Stimulated activated CD8-positive, alpha-beta memory T cell treated with anti-CD3 and anti-CD28 coated beads, Interleukin-7, amount 100 ng/mL, for 48 hours (primary cell): Measurements from ENCODE around the gene ZBTB40.

ENCODE experiments used
- DNase-seq, 2 donors: peaks; one replicate each; pipeline ENCODE4 v3.0.0-alpha.2; 2020; ENCODE audit warnings: low read depth in 1 of 2; ENCODE audit errors: extremely low read depth in 1 of 2

Gene ZBTB40

DNA sequence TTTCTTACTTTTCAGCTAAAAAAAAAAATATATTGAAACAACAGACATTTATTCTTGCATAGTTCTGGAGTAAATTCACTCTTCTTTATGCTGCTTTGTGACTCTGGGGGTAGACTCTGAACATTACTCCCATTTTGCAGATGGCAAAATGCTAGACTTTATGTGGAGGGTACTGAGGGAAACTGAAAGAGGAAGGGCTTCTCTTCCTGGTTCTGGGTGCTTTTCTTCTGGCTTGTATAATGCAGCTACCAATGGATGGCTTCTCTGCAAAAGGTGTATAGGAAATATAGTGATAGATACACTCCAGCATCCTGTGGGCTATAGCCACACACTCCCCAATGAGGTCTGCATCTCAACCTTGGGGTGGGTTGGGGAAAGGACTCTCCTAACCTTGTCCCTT lies 19.7 kb upstream of the ZBTB40 start:
- DNase-seq: no peak

DNA sequence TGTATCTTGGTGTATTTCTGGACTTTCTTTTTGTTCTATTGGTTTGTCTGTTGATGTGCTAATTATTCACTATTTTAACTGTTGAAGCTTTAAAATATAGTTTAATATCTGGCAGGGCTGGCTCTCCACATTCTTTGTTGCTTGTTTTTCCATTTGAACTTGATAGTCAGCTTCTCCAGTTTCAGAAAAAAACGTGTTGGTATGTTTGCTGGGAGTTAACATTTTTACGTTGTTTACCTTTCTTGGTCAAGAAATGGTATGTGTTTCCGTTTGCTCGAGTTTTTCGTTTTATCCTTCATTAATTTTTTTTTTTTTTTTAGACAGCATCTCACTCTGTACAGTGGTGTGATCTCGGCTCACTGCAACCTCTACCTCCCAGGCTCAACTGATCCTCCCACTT lies 16.9 kb upstream of the ZBTB40 start:
- no peak for DNase-seq

DNA sequence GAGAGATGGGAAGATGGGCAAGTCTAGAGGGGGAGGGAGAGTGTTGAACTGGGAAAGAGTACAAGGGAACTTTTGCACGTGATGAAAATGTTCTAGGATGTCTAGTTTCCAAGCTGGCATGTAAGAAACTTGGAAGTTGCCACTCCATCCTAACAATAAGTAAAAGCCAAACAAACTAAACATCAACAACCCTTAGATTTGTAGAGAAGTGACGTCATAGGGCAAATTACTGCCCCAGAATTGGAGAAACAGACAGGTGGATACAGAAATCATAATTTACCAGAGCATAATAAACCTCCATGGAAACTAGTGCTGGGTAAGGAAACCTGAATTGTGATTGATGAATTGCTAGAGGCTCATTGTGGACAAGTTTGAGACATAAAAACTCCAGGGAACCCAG lies 14.7 kb upstream of the ZBTB40 start:
- DNase-seq: no peak

DNA sequence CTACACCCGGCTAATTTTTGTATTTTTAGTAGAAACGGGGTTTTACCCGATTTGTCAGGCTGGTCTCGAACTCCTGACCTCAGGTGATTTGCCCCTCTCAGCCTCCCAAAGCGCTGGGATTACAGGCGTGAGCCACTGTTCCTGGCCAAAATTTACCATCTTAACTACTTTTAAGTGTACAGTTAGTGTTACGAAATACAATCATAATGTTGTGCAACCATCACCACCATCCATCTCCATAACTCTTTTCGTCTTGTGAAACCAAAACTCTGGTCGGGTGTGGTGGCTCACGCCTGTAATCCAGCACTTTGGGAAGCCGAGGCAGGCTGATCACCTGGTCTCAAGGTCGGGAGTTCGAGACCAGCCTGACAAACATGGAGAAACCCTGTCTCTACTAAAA lies 14.1 kb upstream of the ZBTB40 start:
- DNase-seq: no peak

DNA sequence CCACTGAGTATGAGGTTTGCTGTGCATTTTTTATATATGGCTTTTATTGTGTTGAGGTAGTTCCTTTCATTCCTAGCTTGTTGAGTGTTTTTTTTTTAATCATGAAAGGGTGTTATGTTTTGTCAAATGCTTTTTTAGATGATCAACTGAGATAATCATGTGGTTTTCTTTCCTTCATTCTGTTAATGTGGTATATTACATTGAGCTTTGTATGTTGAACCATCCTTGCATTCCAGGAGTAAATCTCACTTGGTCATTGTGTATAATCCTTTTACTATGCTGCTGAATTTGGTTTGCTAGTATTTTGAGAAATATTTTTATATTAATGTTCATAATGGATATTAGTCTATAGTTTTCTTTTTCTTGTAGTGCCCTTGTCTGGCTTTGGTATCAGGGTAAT lies 11.1 kb upstream of the ZBTB40 start:
- no peak for DNase-seq

DNA sequence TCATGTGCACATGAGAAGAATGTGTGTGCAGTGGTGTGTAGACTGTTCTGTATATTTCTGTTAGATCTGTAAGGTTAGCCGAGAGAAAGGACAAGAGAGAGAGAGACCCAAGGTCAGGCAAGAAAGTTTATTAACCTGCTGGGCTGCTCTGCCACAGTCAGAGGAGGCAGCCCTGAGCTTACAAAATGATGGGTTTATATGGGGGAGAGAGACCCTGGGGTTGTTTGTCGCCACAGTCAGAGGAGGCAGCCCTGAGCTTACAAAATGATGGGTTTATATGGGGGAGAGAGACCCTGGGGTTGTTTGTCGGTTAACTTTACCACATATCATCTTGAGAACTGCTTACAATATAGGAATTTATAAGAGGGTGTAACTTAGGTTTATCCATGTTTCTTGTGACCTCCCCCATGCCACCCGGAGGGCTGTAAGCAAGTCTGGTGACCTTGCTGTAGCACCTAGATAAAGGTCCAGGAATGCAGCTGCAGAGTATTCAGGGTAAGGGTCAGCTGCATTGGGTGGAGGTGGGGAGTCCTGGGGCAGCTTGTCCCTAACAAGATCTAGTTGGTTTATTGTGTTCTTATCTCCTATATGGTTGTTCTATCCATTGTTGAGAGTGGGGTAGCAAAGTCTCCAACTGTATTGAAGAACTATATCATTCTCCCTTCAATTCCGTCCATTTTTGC lies 9.3 kb upstream of the ZBTB40 start:
- no peak for DNase-seq

DNA sequence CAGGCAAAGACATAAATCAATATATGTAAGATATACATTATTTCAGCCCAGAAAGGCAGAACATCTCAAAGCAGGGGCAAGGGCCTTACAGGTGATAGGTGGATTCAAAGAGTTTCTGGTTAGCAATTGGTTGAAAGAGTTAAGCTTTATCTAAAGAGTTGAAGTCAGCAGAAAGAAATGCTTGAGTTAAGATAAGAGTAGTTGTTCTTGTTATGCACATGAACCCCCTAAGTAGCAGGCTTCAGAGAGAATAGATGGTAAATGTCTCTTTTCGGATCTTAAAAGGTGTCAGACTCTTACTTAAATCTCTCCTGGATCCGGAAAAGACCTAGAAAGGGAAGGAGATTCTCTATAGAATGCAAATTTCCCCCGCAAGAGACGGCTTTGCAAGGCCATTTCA lies 8.3 kb upstream of the ZBTB40 start:
- no peak for DNase-seq

DNA sequence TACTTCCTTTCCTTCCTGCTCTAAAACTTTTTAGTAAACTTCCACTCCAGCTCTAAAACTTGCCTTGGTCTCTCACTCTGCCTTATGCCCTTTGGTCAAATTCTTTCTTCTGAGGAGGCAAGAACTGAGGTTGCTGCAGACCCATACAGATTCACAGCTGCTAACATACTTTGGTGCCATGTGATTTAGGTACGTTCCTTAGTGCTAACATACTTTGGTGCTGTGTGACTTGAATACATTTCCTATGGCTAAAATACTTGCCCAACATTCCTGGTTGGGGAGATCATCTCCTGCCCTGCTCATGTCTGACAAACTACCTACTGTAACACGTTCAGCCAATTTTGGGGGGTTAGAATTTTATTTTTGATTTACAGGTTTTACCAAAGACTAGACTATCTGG lies 6.8 kb upstream of the ZBTB40 start:
- DNase-seq: no peak

DNA sequence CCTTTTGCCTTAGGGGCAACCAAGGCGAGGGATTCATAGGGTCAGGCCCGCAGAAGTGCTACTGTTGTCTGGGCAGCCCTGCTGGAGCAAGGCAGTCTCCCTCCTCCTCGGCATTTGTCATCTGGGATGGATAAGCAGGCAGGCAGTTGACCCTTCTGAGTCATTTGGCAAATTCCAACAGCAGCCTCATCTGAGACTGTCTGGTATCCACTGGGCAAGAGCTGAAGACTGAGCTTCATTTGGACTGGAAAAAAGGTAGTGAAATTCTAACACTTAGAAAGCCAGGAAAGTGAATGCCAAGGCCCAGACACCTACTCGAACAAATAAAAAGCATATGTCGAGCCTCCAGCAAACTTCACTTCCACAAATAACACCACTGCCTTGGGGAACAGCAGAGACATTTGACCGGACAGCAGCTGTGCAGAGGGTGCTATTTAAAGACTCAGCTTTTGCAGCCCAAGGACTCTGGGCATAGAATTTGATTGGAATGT lies 4.0 kb upstream of the ZBTB40 start:
- DNase-seq: no peak

DNA sequence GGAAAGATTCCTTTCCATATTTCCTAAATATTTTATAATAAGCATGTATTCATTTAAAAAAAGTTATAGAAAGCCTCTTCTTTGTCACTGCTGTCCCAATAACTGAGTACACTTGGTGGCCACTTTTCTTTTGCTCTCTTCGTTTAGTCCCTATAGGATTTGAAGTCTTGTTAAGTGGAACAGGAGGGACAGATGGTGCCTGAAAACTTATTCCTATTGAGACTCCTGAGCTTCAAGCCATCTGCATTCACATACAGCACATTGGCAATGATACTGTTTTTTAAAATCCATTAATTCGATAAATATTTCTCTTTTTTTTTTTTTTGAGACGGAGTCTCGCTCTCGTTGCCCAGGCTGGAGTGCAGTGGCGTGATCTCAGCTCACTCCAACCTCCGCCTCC lies 2.0 kb upstream of the ZBTB40 start:
- DNase-seq: no peak

DNA sequence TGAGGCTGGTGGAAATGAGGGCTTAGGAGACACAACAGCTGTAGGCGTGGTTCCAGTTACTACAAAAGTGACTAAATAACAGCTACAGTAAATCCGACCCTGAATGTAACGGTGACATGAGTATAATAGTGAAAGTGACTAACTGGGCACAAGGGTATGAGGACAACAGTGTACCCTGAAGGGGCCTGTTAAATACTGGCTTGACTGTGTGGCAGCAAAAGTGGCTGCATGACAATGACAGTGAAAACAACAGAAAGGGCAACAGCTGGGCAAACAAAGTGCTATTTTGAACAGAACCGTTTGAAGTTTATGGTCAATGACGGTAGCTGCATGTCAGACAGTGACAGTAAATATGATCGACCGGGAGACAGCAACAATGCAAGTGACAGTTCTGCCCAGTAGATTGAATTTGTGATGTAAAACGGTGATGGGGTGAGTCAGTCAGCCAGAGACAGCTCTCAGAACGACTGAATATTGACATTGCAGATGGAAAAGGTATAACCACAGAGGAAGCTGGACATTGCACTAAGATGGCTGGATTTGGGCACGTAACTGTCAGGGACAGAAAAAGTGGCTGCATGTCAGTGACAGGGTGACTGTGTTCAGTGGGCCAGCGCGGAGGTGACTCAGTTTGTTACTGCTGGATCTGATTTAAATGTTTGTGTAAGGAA lies 1.2 kb upstream of the ZBTB40 start:
- no peak for DNase-seq

DNA sequence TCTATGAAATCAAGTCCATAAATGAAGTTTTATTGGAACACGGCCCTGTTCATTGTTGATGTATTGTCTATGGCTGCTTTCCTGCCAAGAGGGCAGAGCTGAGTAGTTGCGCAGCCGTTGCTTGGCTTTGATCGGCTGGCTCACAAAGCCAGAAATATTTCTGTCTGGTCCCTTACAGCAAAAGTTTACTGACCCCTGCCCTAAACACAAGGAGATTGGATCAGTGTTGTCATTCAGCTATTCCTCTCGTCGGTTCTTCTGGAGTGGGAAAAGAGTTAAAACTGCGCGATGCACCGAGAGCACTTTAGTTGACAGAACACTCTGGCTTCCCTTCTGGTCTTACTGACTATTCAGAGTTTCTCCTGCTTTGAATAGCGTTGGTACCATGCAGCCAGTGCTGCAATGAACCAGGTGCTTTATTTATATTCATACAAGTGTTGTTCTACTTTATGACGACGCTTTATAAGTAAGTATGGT lies 868 bp downstream of the ZBTB40 start:
- DNase-seq: no peak

DNA sequence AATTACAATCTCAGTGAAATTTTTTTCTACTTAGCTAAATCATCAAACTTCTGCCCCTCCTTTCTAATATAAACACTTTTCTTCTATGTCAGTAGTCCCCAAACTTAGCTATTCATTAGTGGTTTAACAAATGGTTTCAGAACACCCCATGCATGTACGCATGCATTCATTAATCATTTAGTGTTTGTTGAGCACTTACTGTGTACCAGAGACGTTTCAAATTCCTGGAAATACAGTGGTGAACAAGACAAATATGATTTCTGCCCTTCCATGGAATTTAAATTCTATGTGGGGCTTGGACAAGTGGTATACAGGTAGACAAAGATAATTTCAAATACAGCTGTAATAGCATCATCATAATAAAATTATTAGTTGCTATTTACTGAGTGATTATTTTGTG lies 1.5 kb downstream of the ZBTB40 start:
- no peak for DNase-seq

DNA sequence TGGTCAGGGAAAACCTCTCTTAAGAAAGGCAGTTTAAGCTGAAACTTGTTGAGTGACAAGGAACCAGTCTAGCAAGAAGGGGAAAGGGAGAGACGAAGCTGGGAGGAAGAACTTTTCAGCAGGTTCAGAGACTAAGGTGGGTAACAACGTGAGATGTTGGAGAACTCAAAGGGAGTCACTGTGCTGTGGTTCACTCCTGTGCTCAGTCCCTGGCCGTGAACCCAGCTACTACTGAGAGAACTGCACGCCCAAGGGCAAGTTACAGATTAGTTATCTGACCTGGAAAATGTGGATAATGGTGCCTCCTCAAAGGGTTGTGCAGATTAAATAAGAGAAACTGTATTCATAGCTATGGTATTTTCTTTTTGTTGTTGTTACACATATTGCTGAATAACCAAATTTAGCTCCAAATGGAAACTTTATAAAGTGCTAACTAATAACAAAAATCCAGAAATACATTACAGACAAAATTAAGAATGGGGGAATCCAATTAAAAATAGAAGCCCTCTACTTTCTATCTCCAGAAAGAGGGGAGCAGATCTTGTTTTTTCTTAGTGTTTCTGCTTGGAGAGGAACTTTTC lies 2.9 kb downstream of the ZBTB40 start:
- DNase-seq: no peak

DNA sequence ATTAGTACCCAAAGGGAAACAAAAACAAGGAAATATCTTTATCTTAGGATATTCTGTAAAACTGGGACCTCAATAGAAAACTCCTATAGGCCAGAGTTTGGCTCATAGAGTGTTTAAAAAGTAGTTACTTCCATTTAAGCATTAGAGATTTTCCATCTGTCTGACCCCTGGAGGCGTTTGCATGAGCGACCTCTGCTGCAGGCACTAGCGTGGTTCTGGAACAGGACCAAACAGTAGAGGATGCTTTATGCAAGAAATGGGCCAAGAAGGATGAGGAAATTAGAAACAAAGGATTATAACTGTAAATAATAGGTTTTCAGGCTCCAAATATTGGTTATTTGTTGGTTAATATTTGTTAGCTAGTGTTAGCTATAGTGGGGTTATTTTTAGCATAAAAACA lies 5.7 kb downstream of the ZBTB40 start:
- no peak for DNase-seq

DNA sequence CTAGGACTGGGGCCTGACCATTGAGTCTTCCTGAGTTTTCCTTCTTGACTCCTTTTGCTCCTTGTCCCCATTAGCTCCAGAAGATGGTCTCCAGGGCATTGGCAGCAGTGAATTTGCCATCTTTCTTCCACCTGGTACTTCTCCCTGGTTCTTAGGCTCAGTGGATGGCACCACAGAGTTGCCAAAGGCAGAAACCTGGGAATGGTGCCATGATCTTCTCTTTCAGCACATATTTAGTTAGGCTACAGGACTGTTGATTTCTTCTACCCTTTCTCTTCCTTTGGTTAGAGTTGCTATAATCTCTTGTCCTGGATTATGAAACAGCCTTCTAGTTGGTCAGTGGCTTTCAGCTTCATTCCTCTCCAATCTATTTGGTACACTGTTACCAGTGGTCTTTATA lies 6.2 kb downstream of the ZBTB40 start:
- no peak for DNase-seq

DNA sequence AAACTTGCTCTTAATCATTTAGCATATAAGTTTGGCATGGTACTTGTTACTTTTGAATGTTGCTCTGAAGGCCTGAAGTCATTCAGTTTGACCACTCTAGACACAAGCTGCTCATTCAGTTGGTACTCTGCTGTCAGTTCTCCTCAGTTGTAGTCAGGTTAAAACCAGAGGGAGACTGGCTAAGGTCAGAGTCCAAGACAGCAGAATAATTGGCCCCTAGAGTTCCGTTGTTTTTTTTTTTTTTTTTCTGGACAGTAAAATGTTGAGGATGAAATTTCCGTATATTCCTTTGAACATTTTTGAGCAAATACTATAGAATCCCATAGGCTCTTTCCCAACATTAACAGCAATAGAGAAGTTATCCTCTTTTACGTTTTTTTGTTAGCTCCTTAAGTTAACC lies 9.4 kb downstream of the ZBTB40 start:
- DNase-seq: no peak

DNA sequence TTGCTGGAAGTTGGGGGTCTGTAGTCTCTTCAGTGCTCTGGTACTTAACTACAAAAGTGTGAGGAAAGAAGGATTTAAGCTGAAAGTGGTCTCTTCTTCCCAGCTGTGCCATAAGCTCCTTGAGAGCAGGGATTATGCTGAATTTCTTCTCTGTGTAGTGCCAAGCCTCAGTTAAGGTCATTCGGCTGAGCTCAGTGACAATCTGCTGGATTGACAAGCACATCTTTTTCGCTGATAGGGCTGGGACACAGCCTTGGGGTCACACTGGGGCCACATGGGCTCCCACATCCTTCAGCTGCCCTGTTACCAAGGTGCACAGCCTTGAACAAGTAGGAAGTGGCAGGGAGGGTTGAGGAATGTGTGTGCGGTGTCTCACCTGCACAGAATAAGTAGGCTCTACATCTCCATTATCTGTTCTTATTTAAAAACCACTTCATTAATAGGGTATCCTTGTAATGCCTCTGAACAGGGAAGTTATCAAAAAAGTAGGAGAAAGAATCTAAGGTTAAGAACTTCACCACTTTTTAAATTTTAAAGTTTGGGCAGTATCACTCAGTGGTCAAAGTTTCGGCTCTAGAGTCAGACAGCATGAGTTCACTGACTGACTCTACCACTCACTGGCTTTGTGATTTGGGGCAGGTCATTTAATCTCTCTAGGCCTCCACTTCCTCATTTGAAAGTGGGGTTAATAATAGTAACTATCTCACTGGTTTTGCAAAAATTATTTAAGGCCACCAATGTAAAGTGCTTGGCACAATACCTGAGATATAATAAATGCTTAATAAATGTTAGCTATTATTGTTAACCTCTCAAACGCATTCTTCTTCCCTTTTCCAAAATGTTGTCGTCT lies 10.3 kb downstream of the ZBTB40 start:
- no peak for DNase-seq

DNA sequence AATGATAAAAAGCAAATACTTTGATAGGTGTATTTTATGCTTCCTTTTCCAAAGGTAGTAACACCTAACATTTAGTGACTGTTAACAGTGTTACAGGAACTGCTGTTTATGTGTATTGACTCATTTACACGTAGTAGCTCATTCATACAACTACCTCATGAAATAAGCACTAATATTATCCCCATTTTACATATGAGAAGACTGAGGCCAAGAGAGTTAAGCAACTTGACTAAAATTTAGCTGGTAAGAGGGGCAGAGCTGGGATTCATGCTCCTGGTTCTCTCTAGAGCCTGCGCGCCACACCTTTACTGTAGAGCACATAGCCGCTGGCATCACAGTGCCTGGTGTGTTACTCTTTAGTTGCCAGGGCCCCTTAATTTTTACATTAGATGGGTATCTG lies 11.3 kb downstream of the ZBTB40 start:
- DNase-seq: no peak

DNA sequence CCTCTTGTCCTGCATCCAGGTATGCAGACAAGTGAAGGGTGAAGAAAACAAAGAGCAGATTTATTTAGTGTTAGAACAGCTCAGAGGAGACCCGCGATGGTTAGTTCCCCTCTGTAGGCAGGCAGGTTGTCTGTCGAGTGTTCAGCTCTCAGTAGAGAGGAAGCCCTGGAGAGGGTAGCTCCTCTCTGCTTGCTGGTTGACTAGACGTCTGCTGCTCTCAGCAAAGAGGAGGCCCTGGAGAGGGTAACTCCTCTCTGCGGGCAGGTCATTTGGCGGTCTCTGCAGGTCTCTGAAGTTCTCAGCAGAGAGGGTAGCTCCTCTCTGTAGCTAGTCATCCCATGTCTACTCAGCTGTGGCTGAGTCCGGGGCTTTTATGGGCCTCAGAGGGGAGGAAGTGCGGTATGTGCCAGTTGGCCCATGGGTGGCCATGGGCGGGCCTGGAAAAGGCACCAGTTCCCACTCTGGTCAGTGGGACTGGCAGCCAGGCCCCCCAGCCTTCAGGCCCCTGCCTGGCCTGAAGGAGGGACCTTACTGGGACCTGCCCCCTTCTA lies 13.4 kb downstream of the ZBTB40 start:
- no peak for DNase-seq

DNA sequence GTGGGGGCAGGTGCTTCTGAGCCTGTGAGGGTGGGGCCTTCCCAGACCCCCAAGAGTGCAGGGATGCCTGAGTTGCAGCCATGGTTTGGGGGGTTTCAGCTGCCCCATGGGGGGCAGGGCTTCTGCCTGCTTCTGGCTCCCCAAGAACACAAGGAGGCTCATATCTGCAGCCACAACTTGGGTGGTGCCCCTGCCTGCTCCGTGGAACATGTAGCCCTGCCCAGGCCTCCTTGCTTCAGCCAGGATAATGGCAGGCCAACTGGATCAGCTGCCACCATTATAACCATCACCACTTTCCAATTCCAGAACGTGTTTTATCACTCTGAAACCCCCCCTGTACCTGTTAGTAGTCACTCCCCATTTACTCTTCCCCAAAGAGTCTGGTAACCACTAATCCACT lies 14.0 kb downstream of the ZBTB40 start:
- DNase-seq: no peak
